ENCODE measurements around the gene PDPK1. TPM values are rescaled to one million over a fixed set of nuclear protein-coding genes. Genes with fewer than 3 reads are reported as not detected.
"Not testable (repeated sequence)": the region's sequence is repeated elsewhere in the genome, so short reads cannot be mapped to it uniquely, and the experiment has no call there.

PDPK1 gene
- total RNA-seq, 1 experiment from 2014 or later, result 69.8 TPM

- H3K4me1 ChIP-seq, result no peaks in the 10 kb centered on the region
- no peaks in the 10 kb centered on the region for H3K27me3 ChIP-seq (replicated peaks; ENCODE audit: control insufficient read depth, insufficient read depth, low read length)
- Mint-ChIP-seq H3K4me1 (ENCODE audit: low read depth, unreplicated experiment) (no peaks in the 10 kb centered on the region), H3K4me3 (ENCODE audit: unreplicated experiment) (no peak overlapping the region), H3K9me3 (ENCODE audit: unreplicated experiment) (no peaks in the 10 kb centered on the region), H3K27ac (ENCODE audit: unreplicated experiment) (no peak overlapping the region), H3K36me3 (ENCODE audit: insufficient read depth, unreplicated experiment) (peaks cover 39% of the 10 kb centered on the region), H3K27me3 (ENCODE audit: insufficient read depth, unreplicated experiment) (no peaks in the 10 kb centered on the region)
- H3K4me3 ChIP-seq (ENCODE audit: low read depth, low read length), result no peak overlapping the region
- BruUV-seq (replicated peaks), result no TSS peak
- intact Hi-C loops (cut with micrococcal nuclease; ENCODE audit: unreplicated experiment), result no loop called here
- ChIA-PET CTCF (no interaction called here), POLR2A (no interaction called here)
- peaks cover 2% of the 10 kb centered on the region for H3K36me3 ChIP-seq (ENCODE audit: control insufficient read depth, insufficient read depth, low read length)
- DNase-seq, result no peak
- no peaks in the 10 kb centered on the region for H3K9me3 ChIP-seq
- no peak for TF ChIP-seq CTCF (IDR thresholded peaks at IDR 0.05; ENCODE audit: insufficient read depth in 1 of 2, low read depth in 1 of 2, low read length in 1 of 2, severe bottlenecking in 1 of 2, unreplicated experiment in 1 of 2)
Measured at GRCh38 chr16:2598133-2598641, 60.4 kb downstream of the PDPK1 start.

- H3K36me3 Mint-ChIP-seq (ENCODE audit: insufficient read depth, unreplicated experiment), result peaks cover 39% of the 10 kb centered on the region
- H3K27ac Mint-ChIP-seq (ENCODE audit: unreplicated experiment), result no peak overlapping the region
- Histone ChIP-seq H3K36me3 (ENCODE audit: control insufficient read depth, insufficient read depth, low read length) (peaks cover 2% of the 10 kb centered on the region), H3K27me3 (replicated peaks; ENCODE audit: control insufficient read depth, insufficient read depth, low read length) (no peaks in the 10 kb centered on the region), H3K9me3 (no peaks in the 10 kb centered on the region), H3K4me3 (ENCODE audit: low read depth, low read length) (no peak overlapping the region), H3K4me1 (no peaks in the 10 kb centered on the region)
- TF ChIP-seq CTCF (IDR thresholded peaks at IDR 0.05; ENCODE audit: insufficient read depth in 1 of 2, low read depth in 1 of 2, low read length in 1 of 2, severe bottlenecking in 1 of 2, unreplicated experiment in 1 of 2), result no peak
- no peaks in the 10 kb centered on the region for H3K27me3 Mint-ChIP-seq (ENCODE audit: insufficient read depth, unreplicated experiment)
- CTCF ChIA-PET, result no interaction called here
- BruUV-seq (replicated peaks), result no TSS peak
- POLR2A ChIA-PET, result no interaction called here
- no peak for DNase-seq
- no peak overlapping the region for H3K4me3 Mint-ChIP-seq (ENCODE audit: unreplicated experiment)
- no peaks in the 10 kb centered on the region for H3K4me1 Mint-ChIP-seq (ENCODE audit: low read depth, unreplicated experiment)
- intact Hi-C loops (cut with micrococcal nuclease; ENCODE audit: unreplicated experiment), result no loop called here
- no peaks in the 10 kb centered on the region for H3K9me3 Mint-ChIP-seq (ENCODE audit: unreplicated experiment)
Measured at GRCh38 chr16:2598723-2599122, 60.9 kb downstream of the PDPK1 start.

- H3K27ac Mint-ChIP-seq (ENCODE audit: unreplicated experiment); H3K4me3 Mint-ChIP-seq (ENCODE audit: unreplicated experiment); H3K9me3 ChIP-seq; H3K27me3 ChIP-seq (replicated peaks; ENCODE audit: control insufficient read depth, insufficient read depth, low read length); H3K27me3 Mint-ChIP-seq (ENCODE audit: insufficient read depth, unreplicated experiment); DNase-seq; H3K4me3 ChIP-seq (ENCODE audit: low read depth, low read length); H3K9me3 Mint-ChIP-seq (ENCODE audit: unreplicated experiment); CTCF ChIA-PET; POLR2A ChIA-PET; H3K4me1 ChIP-seq; H3K4me1 Mint-ChIP-seq (ENCODE audit: low read depth, unreplicated experiment); H3K36me3 ChIP-seq (ENCODE audit: control insufficient read depth, insufficient read depth, low read length); BruUV-seq (replicated peaks); intact Hi-C loops (cut with micrococcal nuclease; ENCODE audit: unreplicated experiment): not testable (repeated sequence)
- H3K36me3 Mint-ChIP-seq (ENCODE audit: insufficient read depth, unreplicated experiment), result peaks cover 39% of the 10 kb centered on the region
Measured at GRCh38 chr16:2599165-2599564, 61.3 kb downstream of the PDPK1 start.

GRCh38 chr16:2599785-2600184 lies 62.0 kb downstream of the PDPK1 start:
- intact Hi-C loops (cut with micrococcal nuclease; ENCODE audit: unreplicated experiment); H3K4me1 ChIP-seq; H3K9me3 Mint-ChIP-seq (ENCODE audit: unreplicated experiment); H3K27ac Mint-ChIP-seq (ENCODE audit: unreplicated experiment); DNase-seq; POLR2A ChIA-PET; H3K27me3 Mint-ChIP-seq (ENCODE audit: insufficient read depth, unreplicated experiment); H3K4me3 Mint-ChIP-seq (ENCODE audit: unreplicated experiment); H3K4me3 ChIP-seq (ENCODE audit: low read depth, low read length); H3K4me1 Mint-ChIP-seq (ENCODE audit: low read depth, unreplicated experiment); BruUV-seq (replicated peaks); H3K27me3 ChIP-seq (replicated peaks; ENCODE audit: control insufficient read depth, insufficient read depth, low read length); CTCF ChIA-PET; H3K9me3 ChIP-seq; H3K36me3 ChIP-seq (ENCODE audit: control insufficient read depth, insufficient read depth, low read length): not testable (repeated sequence)
- peaks cover 38% of the 10 kb centered on the region for H3K36me3 Mint-ChIP-seq (ENCODE audit: insufficient read depth, unreplicated experiment)

GRCh38 chr16:2601301-2602025 lies 63.6 kb downstream of the PDPK1 start:
- H3K9me3 Mint-ChIP-seq (ENCODE audit: unreplicated experiment); CTCF ChIA-PET; DNase-seq; H3K4me3 Mint-ChIP-seq (ENCODE audit: unreplicated experiment); BruUV-seq (replicated peaks); H3K27me3 Mint-ChIP-seq (ENCODE audit: insufficient read depth, unreplicated experiment); H3K4me3 ChIP-seq (ENCODE audit: low read depth, low read length); H3K27ac Mint-ChIP-seq (ENCODE audit: unreplicated experiment); H3K36me3 ChIP-seq (ENCODE audit: control insufficient read depth, insufficient read depth, low read length); H3K4me1 Mint-ChIP-seq (ENCODE audit: low read depth, unreplicated experiment); H3K9me3 ChIP-seq; intact Hi-C loops (cut with micrococcal nuclease; ENCODE audit: unreplicated experiment); POLR2A ChIA-PET; H3K27me3 ChIP-seq (replicated peaks; ENCODE audit: control insufficient read depth, insufficient read depth, low read length); H3K4me1 ChIP-seq: not testable (repeated sequence)
- H3K36me3 Mint-ChIP-seq (ENCODE audit: insufficient read depth, unreplicated experiment), result peaks cover 44% of the 10 kb centered on the region

- POLR2A ChIA-PET; DNase-seq; H3K9me3 Mint-ChIP-seq (ENCODE audit: unreplicated experiment); CTCF ChIA-PET; H3K4me1 ChIP-seq; H3K9me3 ChIP-seq; H3K36me3 ChIP-seq (ENCODE audit: control insufficient read depth, insufficient read depth, low read length); H3K27me3 Mint-ChIP-seq (ENCODE audit: insufficient read depth, unreplicated experiment); H3K27me3 ChIP-seq (replicated peaks; ENCODE audit: control insufficient read depth, insufficient read depth, low read length); H3K4me3 Mint-ChIP-seq (ENCODE audit: unreplicated experiment); intact Hi-C loops (cut with micrococcal nuclease; ENCODE audit: unreplicated experiment); BruUV-seq (replicated peaks); H3K27ac Mint-ChIP-seq (ENCODE audit: unreplicated experiment); H3K4me1 Mint-ChIP-seq (ENCODE audit: low read depth, unreplicated experiment); H3K4me3 ChIP-seq (ENCODE audit: low read depth, low read length): not testable (repeated sequence)
- H3K36me3 Mint-ChIP-seq (ENCODE audit: insufficient read depth, unreplicated experiment), result peaks cover 37% of the 10 kb centered on the region
Measured at GRCh38 chr16:2602175-2602574, 64.4 kb downstream of the PDPK1 start.

Measured in Caco-2 (cell line).